ENCODE data around the gene TTYH3.
"Not testable (repeated sequence)": the region's sequence is repeated elsewhere in the genome, so short reads cannot be mapped to it uniquely, and the experiment has no call there.

TTYH3 gene

GRCh38 chr7:2668401-2668800 is 36.6 kb downstream of the TTYH3 start:
- no peak for DNase-seq

GRCh38 chr7:2670171-2670570 is 38.4 kb downstream of the TTYH3 start:
- DNase-seq, result no peak

GRCh38 chr7:2670720-2671391 is 39.1 kb downstream of the TTYH3 start:
- DNase-seq, result peak; percentile 70

- not testable (repeated sequence) for DNase-seq
Measured at GRCh38 chr7:2673214-2673613, 41.4 kb downstream of the TTYH3 start.

GRCh38 chr7:2673934-2674333 is 42.1 kb downstream of the TTYH3 start:
- no peak for DNase-seq

GRCh38 chr7:2675256-2675764 is 43.5 kb downstream of the TTYH3 start:
- no peak for DNase-seq

GRCh38 chr7:2676576-2676975 is 44.8 kb downstream of the TTYH3 start:
- not testable (repeated sequence) for DNase-seq

- not testable (repeated sequence) for DNase-seq
Measured at GRCh38 chr7:2678454-2678853, 46.7 kb downstream of the TTYH3 start.

GRCh38 chr7:2679135-2680127 is 47.6 kb downstream of the TTYH3 start:
- DNase-seq, result not testable (repeated sequence)

- no peak for DNase-seq
Measured at GRCh38 chr7:2680256-2680655, 48.5 kb downstream of the TTYH3 start.

- DNase-seq, result peak; percentile 58
Measured at GRCh38 chr7:2680792-2681490, 49.2 kb downstream of the TTYH3 start.

- no peak for DNase-seq
Measured at GRCh38 chr7:2681929-2682799, 50.4 kb downstream of the TTYH3 start.

GRCh38 chr7:2684501-2684900 is 52.7 kb downstream of the TTYH3 start:
- DNase-seq, result no peak

- DNase-seq, result no peak
Measured at GRCh38 chr7:2686101-2686500, 54.3 kb downstream of the TTYH3 start.

GRCh38 chr7:2687338-2687869 is 55.6 kb downstream of the TTYH3 start:
- no peak for DNase-seq

- DNase-seq, result no peak
Measured at GRCh38 chr7:2687881-2688318, 56.1 kb downstream of the TTYH3 start, which contains the start of gene AMZ1. Gene AMZ1, plus strand, starts transcription at chr7:2688202. Its CDS starts 12,250 bp downstream, at chr7:2700452.

GRCh38 chr7:2688409-2689342 is 56.9 kb downstream of the TTYH3 start:
- DNase-seq, result no peak

GRCh38 chr7:2689343-2689847 is 57.6 kb downstream of the TTYH3 start:
- no peak for DNase-seq

- DNase-seq, result no peak
Measured at GRCh38 chr7:2689951-2690705, 58.3 kb downstream of the TTYH3 start.

All from NCI-H1694 (cell line).